HepG2 (cell line): ENCODE results near the gene SLC9A8. TPM values are rescaled to one million over a fixed set of nuclear protein-coding genes. Genes with fewer than 3 reads are reported as not detected.

Source experiments
- EED ChIP-seq: sonication (generic); formaldehyde crosslinking; IDR thresholded peaks from 2 replicates; pipeline ENCODE4 v1.5.0; 2020; ENCODE audit warnings: mild to moderate bottlenecking, missing genetic modification reagents
- ISX ChIP-seq: sonication (generic); formaldehyde crosslinking; conservative IDR thresholded peaks from 2 replicates; pipeline ENCODE4 v1.5.0; 2020; ENCODE audit warnings: missing genetic modification reagents
- KMT2B ChIP-seq: IDR thresholded peaks from 2 replicates; pipeline ENCODE4 v1.6.1; 2016; ENCODE audit warnings: missing genetic modification reagents, missing compliant biosample characterization
- MIXL1 ChIP-seq: IDR thresholded peaks from 2 replicates; pipeline ENCODE4 v1.6.1; 2016
- RARG ChIP-seq: sonication (generic); formaldehyde crosslinking; IDR thresholded peaks from 2 replicates; pipeline ENCODE4 v1.4.0; 2020; ENCODE audit warnings: low read depth, mild to moderate bottlenecking, missing genetic modification reagents
- RFXANK ChIP-seq: IDR thresholded peaks from 2 replicates; pipeline ENCODE4 v1.6.1; 2016
- TBX3 ChIP-seq: fragments of 450-650 bp; IDR thresholded peaks from 2 replicates; pipeline ENCODE4 v1.6.1; 2017; ENCODE audit warnings: antibody characterized with exemption, mild to moderate bottlenecking, inconsistent platforms, borderline replicate concordance
- TEAD3 ChIP-seq: optimal IDR thresholded peaks from 2 replicates; pipeline ENCODE3; 2016; ENCODE audit warnings: borderline replicate concordance
- YEATS4 ChIP-seq: sonication (generic); formaldehyde crosslinking; IDR thresholded peaks from 2 replicates; pipeline ENCODE4 v1.4.0; 2020; ENCODE audit warnings: missing genetic modification reagents, borderline replicate concordance
- ZBTB7B ChIP-seq: sonication (generic); formaldehyde crosslinking; IDR thresholded peaks from 2 replicates; pipeline ENCODE4 v1.4.0; 2020; ENCODE audit warnings: missing genetic modification reagents
- ZNF121 ChIP-seq: sonication (generic); formaldehyde crosslinking; IDR thresholded peaks from 2 replicates; pipeline ENCODE4 v1.5.0; 2020; ENCODE audit warnings: mild to moderate bottlenecking, missing genetic modification reagents
- ZNF629 ChIP-seq: sonication (generic); formaldehyde crosslinking; conservative IDR thresholded peaks from 2 replicates; pipeline ENCODE4 v1.5.0; 2020; ENCODE audit warnings: missing genetic modification reagents
- ZNF713 ChIP-seq: sonication (generic); formaldehyde crosslinking; IDR thresholded peaks from 2 replicates; pipeline ENCODE4 v1.4.0; 2020; ENCODE audit warnings: mild to moderate bottlenecking, missing genetic modification reagents
- polyA plus RNA-seq, 8 experiments: library from polyadenylated mRNA; depleted of rRNA in 3 of 8; stranded (reverse) in 7 of 8; unstranded in 1 of 8; fragments of >200 nt; fragmentation: Illumina TruSeq in 4 of 8; extraction: Trizol in 4 of 8; gene quantifications; 2 replicates each; pipeline versions ENCODE4 v1.2.1 to v1.2.3, GENCODE V29; 2011 to 2016; ENCODE audit warnings: low read depth in 4 of 8, missing spikeins in 1 of 8, mixed read lengths in 1 of 8; ENCODE audit not compliant: insufficient read depth in 1 of 8
- total RNA-seq, 5 experiments: library from RNA; depleted of rRNA; stranded (reverse); fragments of >200 nt; fragmentation: Illumina TruSeq; extraction: Trizol; gene quantifications; 2 replicates each; pipeline ENCODE4 v1.2.3, GENCODE V29; 2016; ENCODE audit warnings: low read depth in 1 of 5
- TF ChIP-seq, protein P1 (sequence below): sonication (generic); formaldehyde crosslinking; IDR thresholded peaks from 2 replicates; pipeline ENCODE4 v1.5.1; 2020; ENCODE audit warnings: missing genetic modification reagents, mild to moderate bottlenecking, borderline replicate concordance
- TF ChIP-seq, protein P2 (sequence below): IDR thresholded peaks from 2 replicates; pipeline ENCODE4 v1.6.1; 2016; ENCODE audit warnings: low read depth, missing genetic modification reagents, missing compliant biosample characterization
- TF ChIP-seq, protein P3 (sequence below), 2 experiments: sonication (generic) in 1 of 2; formaldehyde crosslinking in 1 of 2; IDR thresholded peaks; 2 replicates each; pipeline versions ENCODE4 v1.6.1 to v1.9.0; 2014 to 2022; ENCODE audit warnings: antibody characterized with exemption in 1 of 2, borderline replicate concordance in 1 of 2, inconsistent platforms in 1 of 2, low read depth in 1 of 2, missing genetic modification reagents in 1 of 2
- TF ChIP-seq, protein P4 (sequence below): sonication (generic); formaldehyde crosslinking; IDR thresholded peaks from 2 replicates; pipeline ENCODE4 v1.8.1; 2023; ENCODE audit warnings: mild to moderate bottlenecking, inconsistent platforms, moderate library complexity, missing genetic modification reagents, borderline replicate concordance

Gene SLC9A8
- total and polyA plus RNA-seq, 2 of the 13 experiments (the other 11 are each of a cell fraction or from before 2014, with no cell fraction given) = 4.1 to 7.4 TPM

DNA sequence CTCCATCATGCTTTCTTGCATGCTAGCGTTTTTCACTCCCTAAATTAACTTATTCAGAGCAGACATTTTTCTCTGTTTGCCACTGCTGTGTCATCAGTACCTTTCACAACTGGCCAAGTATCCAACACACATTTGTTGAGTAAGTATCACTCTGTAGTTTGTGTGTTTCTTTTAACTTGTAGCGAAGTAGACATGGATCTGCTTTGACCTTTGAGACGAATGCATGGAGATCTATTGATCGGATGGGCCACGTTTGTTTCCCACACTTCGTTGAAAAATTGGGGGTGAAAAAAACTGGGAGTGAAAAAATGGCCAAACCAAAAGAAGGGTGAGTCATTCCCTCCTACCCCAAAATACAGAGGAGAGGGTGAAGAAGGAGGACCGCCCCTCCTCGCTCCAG, 12.9 kb upstream of the SLC9A8 start (continued):
- TF ChIP-seq, protein P1, sequence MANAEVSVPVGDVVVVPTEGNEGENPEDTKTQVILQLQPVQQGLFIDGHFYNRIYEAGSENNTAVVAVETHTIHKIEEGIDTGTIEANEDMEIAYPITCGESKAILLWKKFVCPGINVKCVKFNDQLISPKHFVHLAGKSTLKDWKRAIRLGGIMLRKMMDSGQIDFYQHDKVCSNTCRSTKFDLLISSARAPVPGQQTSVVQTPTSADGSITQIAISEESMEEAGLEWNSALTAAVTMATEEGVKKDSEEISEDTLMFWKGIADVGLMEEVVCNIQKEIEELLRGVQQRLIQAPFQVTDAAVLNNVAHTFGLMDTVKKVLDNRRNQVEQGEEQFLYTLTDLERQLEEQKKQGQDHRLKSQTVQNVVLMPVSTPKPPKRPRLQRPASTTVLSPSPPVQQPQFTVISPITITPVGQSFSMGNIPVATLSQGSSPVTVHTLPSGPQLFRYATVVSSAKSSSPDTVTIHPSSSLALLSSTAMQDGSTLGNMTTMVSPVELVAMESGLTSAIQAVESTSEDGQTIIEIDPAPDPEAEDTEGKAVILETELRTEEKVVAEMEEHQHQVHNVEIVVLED (CRISPR knock-in tag) = no peak
- TF ChIP-seq ZBTB7B (CRISPR knock-in tag) (no peak), EED (CRISPR knock-in tag) (no peak), ISX (no peak), RFXANK (CRISPR knock-in tag) (no peak), KMT2B (CRISPR knock-in tag) (0 out of 2 replicates have a peak, but pooled peaks have one; percentile 18), TEAD3 (peak; percentile 59), ZNF629 (CRISPR knock-in tag) (no peak), YEATS4 (0 out of 2 replicates have a peak, but pooled peaks have one; percentile 47), MIXL1 (CRISPR knock-in tag) (no peak), ZNF121 (no peak), TBX3 (no peak), RARG (no peak), ZNF713 (CRISPR knock-in tag) (no peak)
- TF ChIP-seq, protein P2, sequence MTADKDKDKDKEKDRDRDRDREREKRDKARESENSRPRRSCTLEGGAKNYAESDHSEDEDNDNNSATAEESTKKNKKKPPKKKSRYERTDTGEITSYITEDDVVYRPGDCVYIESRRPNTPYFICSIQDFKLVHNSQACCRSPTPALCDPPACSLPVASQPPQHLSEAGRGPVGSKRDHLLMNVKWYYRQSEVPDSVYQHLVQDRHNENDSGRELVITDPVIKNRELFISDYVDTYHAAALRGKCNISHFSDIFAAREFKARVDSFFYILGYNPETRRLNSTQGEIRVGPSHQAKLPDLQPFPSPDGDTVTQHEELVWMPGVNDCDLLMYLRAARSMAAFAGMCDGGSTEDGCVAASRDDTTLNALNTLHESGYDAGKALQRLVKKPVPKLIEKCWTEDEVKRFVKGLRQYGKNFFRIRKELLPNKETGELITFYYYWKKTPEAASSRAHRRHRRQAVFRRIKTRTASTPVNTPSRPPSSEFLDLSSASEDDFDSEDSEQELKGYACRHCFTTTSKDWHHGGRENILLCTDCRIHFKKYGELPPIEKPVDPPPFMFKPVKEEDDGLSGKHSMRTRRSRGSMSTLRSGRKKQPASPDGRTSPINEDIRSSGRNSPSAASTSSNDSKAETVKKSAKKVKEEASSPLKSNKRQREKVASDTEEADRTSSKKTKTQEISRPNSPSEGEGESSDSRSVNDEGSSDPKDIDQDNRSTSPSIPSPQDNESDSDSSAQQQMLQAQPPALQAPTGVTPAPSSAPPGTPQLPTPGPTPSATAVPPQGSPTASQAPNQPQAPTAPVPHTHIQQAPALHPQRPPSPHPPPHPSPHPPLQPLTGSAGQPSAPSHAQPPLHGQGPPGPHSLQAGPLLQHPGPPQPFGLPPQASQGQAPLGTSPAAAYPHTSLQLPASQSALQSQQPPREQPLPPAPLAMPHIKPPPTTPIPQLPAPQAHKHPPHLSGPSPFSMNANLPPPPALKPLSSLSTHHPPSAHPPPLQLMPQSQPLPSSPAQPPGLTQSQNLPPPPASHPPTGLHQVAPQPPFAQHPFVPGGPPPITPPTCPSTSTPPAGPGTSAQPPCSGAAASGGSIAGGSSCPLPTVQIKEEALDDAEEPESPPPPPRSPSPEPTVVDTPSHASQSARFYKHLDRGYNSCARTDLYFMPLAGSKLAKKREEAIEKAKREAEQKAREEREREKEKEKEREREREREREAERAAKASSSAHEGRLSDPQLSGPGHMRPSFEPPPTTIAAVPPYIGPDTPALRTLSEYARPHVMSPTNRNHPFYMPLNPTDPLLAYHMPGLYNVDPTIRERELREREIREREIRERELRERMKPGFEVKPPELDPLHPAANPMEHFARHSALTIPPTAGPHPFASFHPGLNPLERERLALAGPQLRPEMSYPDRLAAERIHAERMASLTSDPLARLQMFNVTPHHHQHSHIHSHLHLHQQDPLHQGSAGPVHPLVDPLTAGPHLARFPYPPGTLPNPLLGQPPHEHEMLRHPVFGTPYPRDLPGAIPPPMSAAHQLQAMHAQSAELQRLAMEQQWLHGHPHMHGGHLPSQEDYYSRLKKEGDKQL (CRISPR knock-in tag) = no peak
- TF ChIP-seq, protein P3, sequence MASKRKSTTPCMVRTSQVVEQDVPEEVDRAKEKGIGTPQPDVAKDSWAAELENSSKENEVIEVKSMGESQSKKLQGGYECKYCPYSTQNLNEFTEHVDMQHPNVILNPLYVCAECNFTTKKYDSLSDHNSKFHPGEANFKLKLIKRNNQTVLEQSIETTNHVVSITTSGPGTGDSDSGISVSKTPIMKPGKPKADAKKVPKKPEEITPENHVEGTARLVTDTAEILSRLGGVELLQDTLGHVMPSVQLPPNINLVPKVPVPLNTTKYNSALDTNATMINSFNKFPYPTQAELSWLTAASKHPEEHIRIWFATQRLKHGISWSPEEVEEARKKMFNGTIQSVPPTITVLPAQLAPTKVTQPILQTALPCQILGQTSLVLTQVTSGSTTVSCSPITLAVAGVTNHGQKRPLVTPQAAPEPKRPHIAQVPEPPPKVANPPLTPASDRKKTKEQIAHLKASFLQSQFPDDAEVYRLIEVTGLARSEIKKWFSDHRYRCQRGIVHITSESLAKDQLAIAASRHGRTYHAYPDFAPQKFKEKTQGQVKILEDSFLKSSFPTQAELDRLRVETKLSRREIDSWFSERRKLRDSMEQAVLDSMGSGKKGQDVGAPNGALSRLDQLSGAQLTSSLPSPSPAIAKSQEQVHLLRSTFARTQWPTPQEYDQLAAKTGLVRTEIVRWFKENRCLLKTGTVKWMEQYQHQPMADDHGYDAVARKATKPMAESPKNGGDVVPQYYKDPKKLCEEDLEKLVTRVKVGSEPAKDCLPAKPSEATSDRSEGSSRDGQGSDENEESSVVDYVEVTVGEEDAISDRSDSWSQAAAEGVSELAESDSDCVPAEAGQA (IDR thresholded peaks at IDR 0.05; ENCODE audit: low read depth) = no peak
- TF ChIP-seq, protein P3 (CRISPR knock-in tag; IDR thresholded peaks at IDR 0.05; ENCODE audit: borderline replicate concordance) = no peak
- TF ChIP-seq, protein P4, sequence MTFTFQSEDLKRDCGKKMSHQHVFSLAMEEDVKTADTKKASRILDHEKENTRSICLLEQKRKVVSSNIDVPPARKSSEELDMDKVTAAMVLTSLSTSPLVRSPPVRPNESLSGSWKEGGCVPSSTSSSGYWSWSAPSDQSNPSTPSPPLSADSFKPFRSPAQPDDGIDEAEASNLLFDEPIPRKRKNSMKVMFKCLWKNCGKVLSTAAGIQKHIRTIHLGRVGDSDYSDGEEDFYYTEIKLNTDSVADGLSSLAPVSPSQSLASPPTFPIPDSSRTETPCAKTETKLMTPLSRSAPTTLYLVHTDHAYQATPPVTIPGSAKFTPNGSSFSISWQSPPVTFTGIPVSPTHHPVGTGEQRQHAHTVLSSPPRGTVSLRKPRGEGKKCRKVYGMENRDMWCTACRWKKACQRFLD (CRISPR knock-in tag) = no peak
